ENCODE data around the gene USP46. TPM values are rescaled to one million over a fixed set of nuclear protein-coding genes. Genes with fewer than 3 reads are reported as not detected.

The USP46 gene
- total RNA-seq, 1 donor from 2014 or later = 10.1 TPM

DNA sequence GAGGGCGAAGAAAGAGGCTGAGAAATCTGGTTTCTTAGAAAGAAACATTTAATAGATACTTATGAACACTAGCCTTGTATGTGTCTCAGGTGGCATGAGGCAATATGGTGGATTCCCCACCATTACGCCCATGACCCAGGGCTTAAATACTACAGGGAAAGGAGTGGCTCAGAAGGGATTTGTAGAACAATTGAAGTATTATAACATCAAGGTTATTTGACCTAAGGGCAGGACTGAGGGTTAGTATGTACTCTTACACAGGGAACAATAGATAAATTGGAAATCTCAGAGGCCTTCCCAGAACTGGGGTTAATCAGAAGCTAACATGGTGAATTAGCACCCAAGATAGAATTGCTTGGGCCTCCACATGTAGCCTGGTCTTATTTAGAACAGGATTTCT, 11.0 kb upstream of the USP46 start:
- Mint-ChIP-seq H3K36me3 (ENCODE audit: low read depth) (no peaks in the 10 kb centered on the region), H3K27me3 (ENCODE audit: insufficient read depth) (peaks cover 18% of the 10 kb centered on the region), H3K27ac (no peak overlapping the region), H3K9me3 (no peaks in the 10 kb centered on the region), H3K4me3 (no peak overlapping the region), H3K4me1 (ENCODE audit: low read depth) (peaks cover 5% of the 10 kb centered on the region)
- intact Hi-C loops (cut with micrococcal nuclease) = no loop called here
- no peak for DNase-seq (ENCODE audit: low spot score)

- DNase-seq (ENCODE audit: low spot score) = no peak
- H3K27me3 Mint-ChIP-seq (ENCODE audit: insufficient read depth) = peaks cover 21% of the 10 kb centered on the region
- intact Hi-C loops (cut with micrococcal nuclease) = loop anchor here (2.0 to 10.0 kb wide), 2 partner anchors 121 to 319 kb away; no protein-coding TSS in a partner anchor
- H3K9me3 Mint-ChIP-seq = no peaks in the 10 kb centered on the region
- H3K36me3 Mint-ChIP-seq (ENCODE audit: low read depth) = peaks cover 5% of the 10 kb centered on the region
- peaks cover 8% of the 10 kb centered on the region for H3K4me1 Mint-ChIP-seq (ENCODE audit: low read depth)
- H3K4me3 Mint-ChIP-seq = no peak overlapping the region
- no peak overlapping the region for H3K27ac Mint-ChIP-seq
Observed at GRCh38 chr4:52665592-52665991, 6.5 kb upstream of the USP46 start.

DNA sequence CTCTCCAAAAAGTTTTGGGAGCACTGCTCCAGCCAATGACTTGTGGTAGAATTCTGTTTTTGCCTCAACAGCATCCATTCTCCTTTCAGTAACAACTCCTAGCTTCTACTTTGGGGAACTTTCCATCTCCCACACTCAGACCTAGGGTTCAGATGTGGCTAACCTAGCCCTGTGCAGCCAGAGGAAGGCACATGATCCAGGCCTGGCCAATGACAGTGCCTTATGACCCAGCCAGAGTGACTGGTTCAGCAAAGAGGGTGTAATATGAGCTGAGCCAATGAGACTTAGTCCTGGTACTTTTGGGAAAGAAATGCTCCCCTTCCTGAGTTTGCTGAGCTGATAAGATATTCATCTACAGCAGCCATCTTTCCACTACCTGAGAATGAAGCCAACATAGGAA, 5.4 kb upstream of the USP46 start:
- no peaks in the 10 kb centered on the region for H3K9me3 Mint-ChIP-seq
- H3K36me3 Mint-ChIP-seq (ENCODE audit: low read depth) = peaks cover 10% of the 10 kb centered on the region
- peaks cover 21% of the 10 kb centered on the region for H3K27me3 Mint-ChIP-seq (ENCODE audit: insufficient read depth)
- H3K4me3 Mint-ChIP-seq = no peak overlapping the region
- intact Hi-C loops (cut with micrococcal nuclease) = loop anchor here (2.0 to 10.0 kb wide), 3 partner anchors 120 to 320 kb away; partner anchors contain the start of gene RASL11B
- peaks cover 15% of the 10 kb centered on the region for H3K4me1 Mint-ChIP-seq (ENCODE audit: low read depth)
- no peak for DNase-seq (ENCODE audit: low spot score)
- H3K27ac Mint-ChIP-seq = no peak overlapping the region

DNA sequence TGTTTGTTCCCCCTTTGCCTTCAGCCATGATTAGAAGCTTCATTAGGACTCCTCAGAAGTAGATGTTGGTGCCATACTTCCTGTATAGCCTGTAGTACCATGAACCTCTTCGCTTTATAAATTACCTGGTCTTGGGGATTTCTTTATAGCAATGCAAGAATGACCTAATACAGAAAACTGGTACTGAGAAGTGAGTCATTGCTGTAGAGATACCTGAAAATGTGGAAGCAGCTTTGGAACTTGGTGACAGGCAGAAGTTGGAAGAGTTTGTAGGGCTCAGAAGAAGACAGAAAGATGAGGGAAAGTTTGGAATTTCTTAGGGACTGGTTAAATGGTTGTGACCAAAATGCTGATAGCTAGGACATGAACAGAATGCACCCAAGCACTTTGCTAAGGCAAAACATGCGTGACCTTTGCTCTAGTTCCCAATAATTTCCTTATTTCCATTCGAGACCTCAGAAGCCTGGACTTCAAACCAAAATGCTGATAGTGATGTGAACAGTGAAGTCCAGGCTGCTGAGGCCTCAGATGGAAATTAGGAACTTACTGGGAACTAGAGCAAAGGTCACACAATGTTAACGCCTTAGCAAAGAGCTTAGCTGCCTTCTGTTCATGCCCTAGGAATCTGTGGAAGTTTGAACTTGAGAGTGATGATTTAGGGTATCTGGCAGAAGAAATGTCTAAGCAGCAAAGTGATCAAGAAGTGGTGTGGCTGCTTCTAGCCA, 3.0 kb upstream of the USP46 start:
- no peak overlapping the region for H3K27ac Mint-ChIP-seq
- H3K27me3 Mint-ChIP-seq (ENCODE audit: insufficient read depth) = peaks cover 21% of the 10 kb centered on the region
- no peaks in the 10 kb centered on the region for H3K9me3 Mint-ChIP-seq
- H3K4me3 Mint-ChIP-seq = no peak overlapping the region
- intact Hi-C loops (cut with micrococcal nuclease) = loop anchor here (5.0 to 10.0 kb wide), 2 partner anchors 200 to 323 kb away; partner anchors contain the start of gene RASL11B
- peaks cover 12% of the 10 kb centered on the region for H3K36me3 Mint-ChIP-seq (ENCODE audit: low read depth)
- DNase-seq (ENCODE audit: low spot score) = no peak
- H3K4me1 Mint-ChIP-seq (ENCODE audit: low read depth) = peaks cover 25% of the 10 kb centered on the region

DNA sequence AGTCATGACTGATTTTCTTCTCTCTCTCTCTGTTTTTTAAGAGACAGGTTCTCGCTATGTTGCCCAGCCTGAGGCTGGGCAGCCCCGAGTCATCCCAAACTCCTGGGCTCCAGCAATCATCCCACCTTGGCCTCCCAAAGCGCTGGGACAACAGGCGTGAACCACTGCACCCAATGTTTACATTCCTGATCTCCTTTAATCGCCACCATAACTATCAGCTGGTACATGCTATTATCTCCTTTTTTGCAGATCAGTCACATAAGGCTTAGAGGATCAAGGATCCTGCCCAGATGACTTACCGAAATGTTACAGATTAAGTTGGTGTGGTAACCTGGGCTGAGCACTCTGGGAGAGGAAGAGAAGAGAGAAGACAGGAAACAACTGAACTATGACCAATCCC, 1.5 kb upstream of the USP46 start:
- intact Hi-C loops (cut with micrococcal nuclease) = loop anchor here (5.0 to 10.0 kb wide), 2 partner anchors 202 to 324 kb away; partner anchors contain the start of gene RASL11B
- H3K36me3 Mint-ChIP-seq (ENCODE audit: low read depth) = peaks cover 12% of the 10 kb centered on the region
- peaks cover 29% of the 10 kb centered on the region for H3K4me1 Mint-ChIP-seq (ENCODE audit: low read depth)
- no peak for DNase-seq (ENCODE audit: low spot score)
- no peaks in the 10 kb centered on the region for H3K9me3 Mint-ChIP-seq
- peak overlapping the region; percentile 24 for H3K4me3 Mint-ChIP-seq
- H3K27ac Mint-ChIP-seq = no peak overlapping the region
- peaks cover 19% of the 10 kb centered on the region for H3K27me3 Mint-ChIP-seq (ENCODE audit: insufficient read depth)

DNA sequence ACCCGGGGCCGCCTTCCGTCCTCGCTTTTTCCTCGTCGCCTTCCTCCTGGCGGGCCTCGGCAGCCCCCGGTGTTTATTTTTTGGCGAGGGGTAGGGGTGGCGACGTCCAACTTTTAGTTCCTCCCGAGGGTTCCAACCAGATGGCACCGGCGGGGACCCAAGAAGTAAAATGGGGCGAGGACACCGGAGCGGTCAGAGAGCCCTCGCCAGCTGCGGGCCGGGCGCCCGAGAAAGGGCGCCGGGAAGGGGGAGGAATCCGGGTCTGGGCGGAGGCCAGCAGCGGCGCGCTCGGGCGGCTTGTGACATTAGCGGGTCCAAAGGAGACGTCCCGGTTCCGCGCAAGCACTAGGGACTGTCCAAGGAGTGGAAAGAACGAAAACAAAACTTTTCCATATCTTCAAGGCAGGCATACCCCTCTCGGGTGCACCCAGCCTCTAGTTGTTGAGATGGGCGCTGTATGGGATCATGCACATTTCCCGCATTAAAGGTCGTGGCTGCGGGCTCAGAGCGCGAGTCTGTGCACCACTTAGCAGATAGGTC, 691 bp upstream of the USP46 start:
- intact Hi-C loops (cut with micrococcal nuclease) = loop anchor here (1.0 to 10.0 kb wide), 5 partner anchors 53 to 705 kb away; partner anchors contain the start of genes RASL11B and SCFD2
- Mint-ChIP-seq H3K4me3 (peak overlapping the region; percentile 86), H3K27me3 (ENCODE audit: insufficient read depth) (peaks cover 14% of the 10 kb centered on the region), H3K36me3 (ENCODE audit: low read depth) (peaks cover 12% of the 10 kb centered on the region), H3K4me1 (ENCODE audit: low read depth) (peaks cover 28% of the 10 kb centered on the region), H3K27ac (peak overlapping the region; percentile 73), H3K9me3 (no peaks in the 10 kb centered on the region)
- DNase-seq (ENCODE audit: low spot score) = peak; percentile 8

DNA sequence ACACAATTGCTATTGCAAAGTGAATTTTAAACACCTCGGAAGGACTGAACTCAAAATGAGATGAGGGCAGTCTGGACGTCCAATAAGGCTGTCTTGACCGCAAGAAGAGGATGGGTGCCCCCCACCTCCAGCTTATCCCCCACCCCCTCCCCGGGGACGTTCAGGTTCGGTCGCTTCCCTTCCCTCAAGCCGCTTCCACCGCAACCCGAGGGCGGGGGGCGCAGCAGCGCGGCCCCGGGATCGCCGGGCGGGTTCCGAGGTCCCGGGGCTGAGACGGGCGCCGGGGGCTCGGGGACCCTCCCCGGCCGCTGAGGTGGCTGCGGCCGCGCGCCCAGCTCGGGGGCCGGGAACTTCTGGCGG, 480 bp downstream of the USP46 start:
- intact Hi-C loops (cut with micrococcal nuclease) = loop anchor here (5.0 to 10.0 kb wide), 2 partner anchors 71 to 706 kb away; partner anchors contain the start of gene SCFD2
- peaks cover 12% of the 10 kb centered on the region for H3K36me3 Mint-ChIP-seq (ENCODE audit: low read depth)
- peaks cover 28% of the 10 kb centered on the region for H3K4me1 Mint-ChIP-seq (ENCODE audit: low read depth)
- peaks cover 14% of the 10 kb centered on the region for H3K27me3 Mint-ChIP-seq (ENCODE audit: insufficient read depth)
- H3K27ac Mint-ChIP-seq = no peak overlapping the region
- H3K4me3 Mint-ChIP-seq = peak overlapping the region; percentile 66
- no peaks in the 10 kb centered on the region for H3K9me3 Mint-ChIP-seq
- DNase-seq (ENCODE audit: low spot score) = no peak

DNA sequence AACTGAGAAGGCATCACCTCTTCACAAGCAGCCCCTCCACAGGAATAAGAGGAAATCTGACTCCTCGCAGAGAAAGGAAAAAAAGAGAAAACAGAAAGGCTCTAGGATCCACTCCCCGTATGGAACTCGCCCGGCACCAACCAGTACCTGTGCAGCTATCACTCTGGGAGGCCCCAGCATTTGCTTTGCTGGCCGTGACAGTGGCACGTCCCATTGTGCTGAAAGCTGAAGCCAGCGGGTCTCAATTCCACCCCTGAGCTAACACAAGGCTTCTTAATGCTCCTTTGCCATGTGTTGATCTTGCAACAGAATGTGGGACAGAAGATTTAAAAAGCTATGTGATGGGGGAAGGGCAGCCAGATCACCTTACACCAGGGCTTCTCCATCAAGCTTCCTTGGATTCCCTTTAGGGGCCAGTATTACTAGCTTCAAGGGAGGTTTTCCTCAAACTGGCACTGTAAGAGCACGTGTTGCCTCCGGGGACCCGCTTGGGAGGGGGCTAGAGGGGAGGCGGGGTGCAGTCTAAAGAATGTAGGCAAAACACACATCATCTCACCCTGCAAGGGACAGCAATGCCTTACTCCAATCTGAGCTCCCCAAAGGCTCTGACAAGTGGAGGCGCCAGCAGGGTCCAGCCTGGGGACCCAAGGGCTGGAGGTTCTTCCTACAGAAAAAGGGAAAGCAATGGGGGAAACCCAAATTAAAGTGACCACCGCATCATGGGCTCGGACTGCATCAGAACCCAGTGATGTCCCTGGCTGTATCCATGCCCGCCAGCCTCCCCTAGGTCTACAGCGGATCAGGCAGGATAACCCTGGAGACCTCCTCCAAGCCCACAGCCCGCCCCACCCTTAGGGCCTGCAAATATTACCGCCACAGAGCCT, 1.2 kb downstream of the USP46 start:
- no peak for DNase-seq (ENCODE audit: low spot score)
- intact Hi-C loops (cut with micrococcal nuclease) = loop anchor here (5.0 to 10.0 kb wide), 2 partner anchors 71 to 707 kb away; partner anchors contain the start of gene SCFD2
- Mint-ChIP-seq H3K4me1 (ENCODE audit: low read depth) (peaks cover 28% of the 10 kb centered on the region), H3K27me3 (ENCODE audit: insufficient read depth) (peaks cover 14% of the 10 kb centered on the region), H3K9me3 (no peaks in the 10 kb centered on the region), H3K4me3 (peak overlapping the region; percentile 66), H3K27ac (no peak overlapping the region), H3K36me3 (ENCODE audit: low read depth) (peaks cover 12% of the 10 kb centered on the region)

DNA sequence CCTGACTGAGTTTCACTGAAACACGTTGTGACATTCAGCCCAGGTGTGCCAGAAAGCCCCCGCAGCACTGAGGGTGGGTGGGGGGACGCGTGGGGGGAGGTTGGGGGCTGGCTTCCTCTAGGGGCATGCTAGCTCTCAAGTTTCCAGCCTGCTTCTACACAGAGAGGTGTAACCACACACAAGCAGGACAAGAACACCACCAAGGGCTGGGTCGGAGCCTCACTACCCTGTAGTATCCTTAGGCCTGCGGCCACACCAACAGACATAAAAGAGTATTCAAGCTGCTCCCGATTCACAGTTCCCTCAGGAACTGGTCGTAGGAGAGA, 1.8 kb downstream of the USP46 start:
- H3K27me3 Mint-ChIP-seq (ENCODE audit: insufficient read depth) = peaks cover 14% of the 10 kb centered on the region
- no peak overlapping the region for H3K27ac Mint-ChIP-seq
- no peaks in the 10 kb centered on the region for H3K9me3 Mint-ChIP-seq
- intact Hi-C loops (cut with micrococcal nuclease) = loop anchor here (5.0 to 10.0 kb wide), 2 partner anchors 70 to 708 kb away; partner anchors contain the start of gene SCFD2
- H3K4me1 Mint-ChIP-seq (ENCODE audit: low read depth) = peaks cover 28% of the 10 kb centered on the region
- no peak for DNase-seq (ENCODE audit: low spot score)
- H3K36me3 Mint-ChIP-seq (ENCODE audit: low read depth) = peaks cover 12% of the 10 kb centered on the region
- peak overlapping the region; percentile 66 for H3K4me3 Mint-ChIP-seq

- no peak for DNase-seq (ENCODE audit: low spot score)
- peaks cover 8% of the 10 kb centered on the region for H3K36me3 Mint-ChIP-seq (ENCODE audit: low read depth)
- peaks cover 32% of the 10 kb centered on the region for H3K4me1 Mint-ChIP-seq (ENCODE audit: low read depth)
- intact Hi-C loops (cut with micrococcal nuclease) = loop anchor here (5.0 to 10.0 kb wide), 2 partner anchors 68 to 709 kb away; partner anchors contain the start of gene SCFD2
- H3K27ac Mint-ChIP-seq = no peak overlapping the region
- H3K27me3 Mint-ChIP-seq (ENCODE audit: insufficient read depth) = peaks cover 14% of the 10 kb centered on the region
- no peaks in the 10 kb centered on the region for H3K9me3 Mint-ChIP-seq
- no peak overlapping the region for H3K4me3 Mint-ChIP-seq
Observed at GRCh38 chr4:52655506-52655905, 3.6 kb downstream of the USP46 start.

DNA sequence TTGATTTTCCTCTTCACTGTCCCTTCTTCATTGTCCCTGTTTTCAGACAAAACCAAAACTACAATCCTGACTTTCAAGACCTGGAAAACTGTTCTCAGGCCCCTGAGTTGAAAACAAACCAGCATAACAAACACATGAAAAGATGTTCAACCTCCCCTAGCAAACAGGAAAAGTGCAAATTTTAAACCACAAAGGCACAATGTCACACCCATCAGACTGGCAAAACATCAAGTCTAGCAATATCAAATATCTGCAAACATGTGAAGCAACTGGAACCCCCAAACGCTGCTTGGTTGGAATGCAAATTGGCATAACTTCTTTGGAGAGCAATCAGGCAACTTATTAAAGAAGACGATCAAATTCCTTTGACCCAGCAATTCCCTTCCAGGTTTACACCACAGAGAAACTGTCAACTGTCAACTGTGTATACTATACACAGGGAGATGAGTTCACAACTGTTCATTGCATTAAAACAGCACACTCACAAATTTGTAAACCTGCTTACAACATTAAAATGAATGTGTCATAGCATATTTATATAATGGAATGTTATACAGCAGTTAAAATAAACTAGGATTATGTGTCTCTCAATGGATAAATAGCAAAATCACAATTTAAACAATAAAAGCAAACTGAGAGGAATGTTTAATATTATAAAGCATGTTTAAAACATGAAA, 7.0 kb downstream of the USP46 start:
- DNase-seq (ENCODE audit: low spot score) = no peak
- peaks cover 7% of the 10 kb centered on the region for H3K36me3 Mint-ChIP-seq (ENCODE audit: low read depth)
- intact Hi-C loops (cut with micrococcal nuclease) = loop anchor here (10.0 kb wide), 1 partner anchor 713 kb away; the partner anchor contains the start of gene SCFD2
- H3K4me1 Mint-ChIP-seq (ENCODE audit: low read depth) = peaks cover 16% of the 10 kb centered on the region
- no peak overlapping the region for H3K27ac Mint-ChIP-seq
- no peak overlapping the region for H3K4me3 Mint-ChIP-seq
- H3K9me3 Mint-ChIP-seq = no peaks in the 10 kb centered on the region
- H3K27me3 Mint-ChIP-seq (ENCODE audit: insufficient read depth) = peaks cover 4% of the 10 kb centered on the region

DNA sequence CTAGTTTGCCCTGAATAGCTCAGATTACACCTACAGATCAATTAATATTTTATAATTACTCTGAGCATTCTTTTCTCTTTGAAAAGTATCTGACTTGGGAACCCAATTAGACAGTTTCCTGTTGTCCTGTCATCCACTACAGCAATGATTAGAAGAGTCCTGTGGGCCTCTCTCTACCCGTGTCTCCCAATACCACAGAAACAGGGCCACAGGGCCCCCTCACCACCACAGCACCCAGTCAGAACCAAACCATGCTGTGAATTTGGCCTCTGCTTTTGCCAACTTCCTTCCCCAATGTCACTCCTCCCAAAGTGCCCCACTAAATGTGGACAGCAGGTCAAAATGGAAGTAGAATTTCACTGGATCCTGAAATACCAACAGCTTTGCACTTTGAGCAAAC, 10.3 kb downstream of the USP46 start:
- Mint-ChIP-seq H3K36me3 (ENCODE audit: low read depth) (peaks cover 7% of the 10 kb centered on the region), H3K9me3 (no peaks in the 10 kb centered on the region), H3K27ac (no peak overlapping the region), H3K4me3 (no peak overlapping the region), H3K27me3 (ENCODE audit: insufficient read depth) (no peaks in the 10 kb centered on the region), H3K4me1 (ENCODE audit: low read depth) (peaks cover 8% of the 10 kb centered on the region)
- no peak for DNase-seq (ENCODE audit: low spot score)
- intact Hi-C loops (cut with micrococcal nuclease) = no loop called here
